ENCODE results near the gene OR2S2.
"Not testable (repeated sequence)": the region's sequence is repeated elsewhere in the genome, so short reads cannot be mapped to it uniquely, and the experiment has no call there.

The OR2S2 gene

DNA sequence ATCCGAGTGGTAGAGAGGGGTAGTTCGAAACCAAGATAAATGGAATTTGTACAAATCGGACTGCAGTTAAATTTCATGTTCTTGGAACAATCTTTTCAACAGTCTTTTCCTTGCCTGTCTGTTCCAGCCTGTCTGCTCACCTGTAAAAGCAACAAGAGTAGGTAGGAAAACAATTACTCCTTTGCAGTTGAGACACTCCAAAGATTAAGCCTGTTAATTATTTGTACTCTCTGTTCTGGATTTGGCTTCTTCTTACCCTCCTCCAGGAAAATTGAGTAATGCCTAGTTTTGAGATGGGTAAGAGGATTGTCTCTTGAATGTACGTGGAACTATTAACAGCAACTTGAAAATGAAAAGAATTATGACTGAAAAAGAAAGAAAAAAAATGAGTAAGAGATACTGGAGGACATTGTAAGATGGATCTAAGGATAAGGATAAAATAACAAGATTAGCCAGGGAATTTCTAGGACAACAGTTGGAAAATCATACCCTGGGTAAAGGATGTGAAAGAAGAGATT, 24.3 kb downstream of the OR2S2 start:
- no peak for DNase-seq

DNA sequence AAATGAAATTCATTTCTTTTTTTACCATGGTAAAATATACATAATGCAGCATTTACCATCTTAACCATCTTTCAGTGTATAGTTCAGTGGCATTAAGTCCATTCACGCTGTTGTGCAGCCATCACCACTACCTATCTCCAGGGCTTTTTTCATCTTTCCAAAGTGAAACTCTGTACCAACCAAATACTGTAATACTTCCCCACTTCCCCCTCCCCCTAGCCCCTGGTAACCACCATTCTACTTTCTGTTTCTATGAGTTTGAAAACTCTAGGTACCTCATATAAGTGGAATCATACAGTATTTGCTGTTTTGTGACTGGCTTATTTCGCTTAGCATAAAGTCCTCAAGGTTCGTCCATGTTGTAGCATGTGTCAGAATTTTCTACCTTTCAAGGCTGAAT, 25.2 kb downstream of the OR2S2 start:
- no peak for DNase-seq

DNA sequence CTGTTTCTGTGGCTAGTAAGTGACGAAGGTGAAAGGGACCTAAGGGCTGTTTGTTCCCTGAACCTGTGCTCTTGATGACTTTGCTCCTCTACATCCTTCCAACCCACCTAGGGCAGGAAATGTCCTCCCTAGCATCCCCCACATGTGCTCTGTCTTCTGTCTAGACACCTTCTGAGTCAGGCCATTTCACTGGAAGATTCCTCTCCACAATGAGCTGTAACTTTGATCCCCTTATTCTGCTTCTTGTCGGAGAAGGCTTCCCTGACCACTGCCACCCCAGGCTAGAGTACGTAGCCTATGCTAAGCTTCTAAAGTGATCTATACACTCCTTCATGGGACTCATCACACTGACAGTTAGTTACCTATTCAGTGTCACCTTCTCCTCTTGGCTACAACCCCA, 27.0 kb downstream of the OR2S2 start:
- no peak for DNase-seq

DNA sequence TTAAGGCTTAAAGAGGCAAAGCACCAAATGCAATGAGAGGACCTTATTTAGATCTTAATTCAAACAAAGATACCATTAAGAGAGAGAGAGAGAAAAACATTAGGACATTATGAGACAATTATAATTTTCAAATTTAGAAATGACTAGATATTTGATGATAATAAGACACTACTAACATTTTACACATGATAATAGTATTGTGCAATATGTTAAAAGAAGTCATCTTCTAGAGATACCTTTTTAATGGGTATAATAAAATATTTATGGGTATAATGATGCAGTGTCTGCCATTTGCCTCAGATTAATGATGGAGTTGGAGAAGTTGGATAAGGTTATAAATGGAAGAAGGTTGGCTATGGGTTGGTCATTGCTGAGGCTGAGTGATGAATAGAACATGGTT, 27.4 kb downstream of the OR2S2 start:
- DNase-seq, result no peak

DNA sequence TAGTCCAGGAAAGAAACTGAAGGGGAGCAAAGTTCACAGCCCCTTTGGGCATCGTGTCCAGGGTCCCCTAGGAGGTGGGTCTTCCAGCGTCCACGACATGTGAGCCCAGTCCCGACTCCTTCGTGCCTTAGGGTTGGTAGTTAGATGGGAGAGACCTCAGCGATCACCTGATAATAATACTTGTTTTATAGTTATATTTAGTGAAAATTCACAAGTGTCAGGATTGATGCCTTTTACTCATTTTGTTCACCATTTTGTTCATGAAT, 28.6 kb downstream of the OR2S2 start:
- no peak for DNase-seq

DNA sequence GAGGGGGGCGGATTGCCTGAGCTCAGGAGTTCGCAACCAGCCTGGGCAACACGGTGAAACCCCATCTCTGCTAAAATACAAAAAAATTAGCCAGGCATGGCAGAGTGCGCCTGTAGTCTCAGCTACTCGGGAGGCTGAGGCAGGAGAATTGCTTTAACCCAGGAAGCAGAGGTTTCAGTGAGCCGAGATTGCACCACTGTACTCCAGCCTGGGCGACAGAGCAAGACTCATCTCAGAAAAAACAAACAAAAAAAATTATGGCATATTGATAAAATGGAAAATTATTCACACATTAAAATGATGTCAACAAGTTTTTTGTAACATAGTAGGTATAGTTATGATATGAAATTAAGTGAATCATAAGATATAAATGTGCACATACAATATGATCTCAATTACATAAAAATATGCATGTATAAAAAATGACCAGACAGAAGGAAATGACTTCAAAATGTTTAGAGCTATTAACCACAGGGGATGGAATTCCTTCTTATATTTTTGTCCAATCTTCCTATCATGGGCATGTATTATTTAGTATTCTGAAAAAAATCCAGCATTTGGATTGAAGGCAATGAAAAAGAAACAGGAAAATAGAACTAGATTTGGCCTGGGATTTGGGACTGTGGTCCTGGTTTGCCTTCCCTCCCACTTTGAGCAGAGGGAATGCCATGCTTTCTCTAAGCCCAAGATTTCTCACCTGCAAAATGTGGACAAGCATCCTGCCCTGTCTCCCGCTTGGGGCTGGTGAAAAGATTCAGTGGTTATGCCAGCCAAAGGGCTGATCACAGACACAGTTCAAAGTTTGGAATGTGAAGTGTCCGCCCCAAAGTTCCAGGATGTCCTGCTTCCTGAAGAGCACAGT, 29.1 kb downstream of the OR2S2 start:
- no peak for DNase-seq

DNA sequence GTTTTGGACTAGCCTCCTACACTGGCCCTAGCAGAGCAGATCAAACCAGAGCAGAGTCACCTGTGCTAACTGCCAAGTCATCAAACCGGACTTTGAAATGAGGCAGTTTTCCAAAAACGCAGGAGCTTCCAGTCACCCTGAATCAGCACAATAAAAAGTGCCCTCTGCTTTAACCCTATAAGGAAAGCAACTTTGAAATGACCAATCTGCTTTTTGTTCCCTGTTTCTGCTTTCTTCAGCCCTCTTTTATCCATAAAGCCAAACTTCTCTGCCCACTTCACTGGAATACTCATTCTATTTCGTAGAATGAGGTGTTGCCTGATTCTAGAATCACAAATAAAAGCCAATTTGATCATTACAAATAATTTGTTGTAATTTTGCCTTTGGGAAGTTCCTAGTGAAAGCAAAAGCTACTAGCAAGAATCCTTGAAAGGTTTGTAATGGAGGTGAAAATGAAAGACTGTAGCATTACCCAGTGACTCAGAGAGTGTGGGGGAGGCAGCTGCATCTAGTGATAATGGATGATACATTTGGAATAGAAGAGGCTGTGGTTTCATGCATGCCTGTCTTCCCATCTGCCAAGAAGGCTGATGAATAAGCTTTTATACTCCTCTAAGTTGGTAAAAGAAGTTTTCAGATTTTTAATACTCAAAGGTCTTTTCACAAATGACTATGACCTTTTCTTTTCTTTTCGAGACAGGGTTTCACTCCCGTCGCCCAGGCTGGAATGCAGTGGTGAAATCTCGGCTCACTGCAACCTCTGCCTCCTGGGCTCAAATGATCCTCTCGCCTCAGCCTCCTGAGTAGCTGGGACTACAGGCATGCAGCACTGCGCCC, 33.8 kb downstream of the OR2S2 start:
- DNase-seq, result no peak

DNA sequence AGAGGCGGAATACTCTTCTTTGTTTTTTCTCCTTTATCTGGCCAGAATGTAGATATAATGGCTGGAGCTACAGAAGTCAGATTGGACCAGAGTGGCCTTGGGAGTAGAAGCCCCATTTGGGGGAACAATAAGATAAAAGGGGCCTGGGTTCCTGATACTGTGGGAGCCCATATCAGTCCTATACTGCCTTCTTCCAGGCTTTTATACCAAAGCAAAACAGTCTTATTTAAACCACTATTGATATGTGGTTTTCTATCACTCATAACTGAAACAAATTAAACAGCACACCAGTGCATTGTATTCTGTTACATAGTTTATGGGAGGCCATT, 34.4 kb downstream of the OR2S2 start:
- DNase-seq, result no peak

DNA sequence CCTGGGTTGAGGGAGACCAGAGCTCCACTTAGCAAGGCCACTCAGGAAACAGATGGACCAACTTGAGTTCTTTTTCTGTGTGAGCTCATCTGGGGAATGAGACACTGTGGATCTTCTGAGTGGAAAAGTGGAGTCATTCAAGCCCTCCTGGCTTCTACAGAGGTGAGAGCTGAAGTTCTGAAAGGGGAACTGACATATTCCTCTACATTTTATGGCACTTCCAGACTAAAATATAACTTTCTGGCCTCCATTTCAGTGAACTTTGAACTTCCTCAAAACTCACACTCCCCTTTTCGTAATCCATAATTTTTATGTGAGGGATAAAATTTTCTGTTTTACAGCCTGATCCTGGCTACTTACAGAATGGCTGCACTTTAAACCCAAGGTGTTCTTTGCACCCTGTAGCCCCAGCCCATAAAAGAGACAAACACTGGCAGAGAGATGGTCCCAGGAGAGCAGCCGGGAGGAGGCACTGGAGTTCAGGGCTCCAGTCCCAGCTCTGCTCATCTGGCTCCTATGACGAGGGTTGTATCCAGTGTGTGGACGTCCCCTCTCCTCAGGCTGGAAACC, 37.8 kb downstream of the OR2S2 start:
- DNase-seq, result no peak

DNA sequence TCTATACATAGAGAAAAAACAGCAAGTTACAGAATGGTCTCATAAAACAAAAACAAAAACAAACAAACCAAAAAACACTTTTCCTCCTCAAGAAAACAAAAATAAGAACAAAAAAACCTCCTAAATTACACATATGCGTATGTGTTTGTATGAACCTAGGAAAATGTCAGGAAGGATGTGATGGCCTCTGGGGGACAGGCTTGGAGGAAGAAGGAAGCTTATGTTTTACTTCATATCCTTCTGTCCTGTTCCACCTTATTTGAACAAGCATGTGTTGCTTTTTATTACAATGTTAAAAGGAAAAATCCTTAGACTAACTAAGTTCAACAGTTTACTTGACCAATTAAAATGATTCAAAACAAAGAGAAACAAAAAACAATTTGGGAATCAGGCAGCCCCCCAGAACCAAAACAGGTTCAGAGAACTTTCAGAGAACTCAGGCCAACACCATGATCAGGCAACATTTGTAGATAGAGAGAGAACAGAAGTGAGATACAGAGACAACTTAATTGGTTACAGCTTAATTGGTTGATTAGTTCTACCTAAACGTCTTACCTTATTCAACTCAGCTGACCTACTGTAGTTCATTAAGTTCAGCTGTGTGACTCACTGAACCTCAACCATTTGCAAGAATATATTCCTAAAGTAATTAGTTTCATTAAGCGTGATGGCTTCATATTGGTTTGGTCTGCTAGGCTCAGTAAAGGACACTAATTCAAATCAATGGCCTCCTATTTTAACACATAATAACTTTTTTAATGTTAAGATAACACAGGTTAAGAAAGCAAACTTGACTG, 38.5 kb downstream of the OR2S2 start:
- DNase-seq, result no peak

DNA sequence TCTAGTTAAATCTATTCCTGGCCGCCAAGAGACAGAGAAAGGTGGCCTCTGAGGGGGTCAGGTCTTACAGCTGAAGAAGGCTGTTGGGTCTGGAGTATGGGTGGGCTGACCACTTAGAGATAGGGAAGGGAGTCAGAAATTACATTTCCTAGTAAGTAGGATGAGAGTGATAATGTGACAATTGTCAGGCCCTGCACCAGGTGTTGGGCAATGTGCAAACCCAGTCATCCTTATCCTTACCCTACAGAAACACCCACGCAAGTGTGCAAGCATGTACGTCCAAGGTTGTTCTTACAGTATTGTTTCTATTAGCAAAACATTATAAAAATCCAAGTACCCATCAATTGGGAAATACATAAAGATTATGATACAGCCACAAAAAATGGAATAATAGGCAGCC, 39.2 kb downstream of the OR2S2 start:
- DNase-seq, result no peak

DNA sequence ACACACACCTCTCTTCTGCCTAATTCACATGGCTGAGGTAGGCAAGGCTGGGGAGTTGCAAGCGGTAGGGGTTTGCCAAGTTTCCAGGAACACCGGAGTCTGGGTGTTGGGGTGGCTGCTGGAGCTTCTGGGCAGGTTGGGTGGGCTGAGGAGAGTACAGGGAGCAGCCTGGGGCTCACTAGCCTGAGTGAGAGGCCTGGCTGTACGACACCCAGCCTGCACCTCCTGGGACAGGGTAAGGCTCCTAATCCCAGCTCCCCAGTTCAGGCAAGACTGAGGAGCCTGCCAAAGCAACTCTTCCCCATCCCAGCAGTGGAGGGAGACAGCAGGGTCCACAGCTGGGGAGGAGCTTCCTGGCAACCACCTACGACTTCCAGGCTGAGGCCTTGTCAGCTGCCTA, 40.7 kb downstream of the OR2S2 start:
- no peak for DNase-seq

DNA sequence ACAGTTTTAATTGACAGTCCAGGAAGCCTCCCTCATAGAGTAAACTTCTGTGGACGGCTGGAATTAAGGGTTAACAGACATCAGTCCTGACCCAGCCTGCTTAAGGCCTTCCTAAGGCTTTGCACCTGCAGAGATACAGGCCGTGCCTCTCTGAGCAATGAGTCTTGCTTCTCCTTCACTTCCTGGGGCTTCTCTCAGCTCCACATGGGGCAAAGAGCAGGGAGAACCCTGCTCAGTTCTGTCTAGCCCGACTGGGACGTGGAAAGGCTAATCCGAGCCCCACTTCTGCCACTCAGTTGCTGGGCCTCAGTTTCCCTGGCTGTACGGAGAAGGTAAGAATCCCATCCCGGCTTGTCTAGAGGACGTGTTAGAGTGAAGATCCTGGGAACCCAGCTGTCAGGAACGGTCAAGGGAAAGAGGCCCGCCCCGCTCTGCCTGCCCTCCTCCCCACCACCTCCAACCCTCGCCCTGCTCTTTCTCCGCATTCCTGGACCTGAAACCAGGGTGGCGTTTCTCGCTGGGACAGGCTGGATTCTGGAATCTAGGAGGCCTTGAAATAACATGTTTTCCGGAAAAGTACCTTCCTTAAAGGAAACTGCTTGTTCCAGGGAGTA, 42.2 kb downstream of the OR2S2 start:
- no peak for DNase-seq

DNA sequence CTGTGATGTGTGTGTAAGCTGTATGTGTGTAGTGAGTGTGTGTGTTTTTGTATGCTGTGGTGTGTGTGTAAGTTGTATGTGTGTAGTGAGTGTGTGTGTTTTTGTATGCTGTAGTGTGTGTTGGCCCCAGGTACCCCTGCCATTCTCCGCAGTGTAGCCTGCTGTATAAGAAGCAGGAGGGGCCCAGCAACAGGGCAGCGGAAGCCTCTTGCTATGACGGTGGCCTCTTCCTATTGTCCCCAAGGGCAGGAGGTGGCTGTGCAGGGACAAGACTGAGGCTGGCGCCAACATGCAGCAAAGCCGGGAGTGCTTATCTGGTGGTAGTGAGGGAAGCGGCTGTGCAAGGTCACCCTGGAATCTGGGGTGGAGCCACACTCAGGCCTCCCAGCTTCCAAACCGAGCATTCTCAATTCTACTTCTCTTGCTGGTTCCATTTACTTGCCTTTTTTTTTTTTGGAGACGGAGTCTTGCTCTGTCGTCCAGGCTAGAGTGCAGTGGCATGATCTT, 43.6 kb downstream of the OR2S2 start:
- no peak for DNase-seq

DNA sequence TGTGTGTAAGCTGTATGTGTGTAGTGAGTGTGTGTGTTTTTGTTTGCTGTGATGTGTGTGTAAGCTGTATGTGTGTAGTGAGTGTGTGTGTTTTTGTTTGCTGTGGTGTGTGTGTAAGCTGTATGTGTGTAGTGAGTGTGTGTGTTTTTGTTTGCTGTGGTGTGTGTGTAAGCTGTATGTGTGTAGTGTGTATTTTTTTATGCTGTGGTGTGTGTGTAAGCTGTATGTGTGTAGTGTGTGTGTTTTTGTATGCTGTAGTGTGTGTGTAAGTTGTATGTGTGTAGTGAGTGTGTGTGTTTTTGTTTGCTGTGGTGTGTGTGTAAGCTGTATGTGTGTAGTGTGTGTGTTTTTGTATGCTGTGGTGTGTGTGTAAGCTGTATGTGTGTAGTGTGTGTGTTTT, 44.5 kb downstream of the OR2S2 start:
- not testable (repeated sequence) for DNase-seq

DNA sequence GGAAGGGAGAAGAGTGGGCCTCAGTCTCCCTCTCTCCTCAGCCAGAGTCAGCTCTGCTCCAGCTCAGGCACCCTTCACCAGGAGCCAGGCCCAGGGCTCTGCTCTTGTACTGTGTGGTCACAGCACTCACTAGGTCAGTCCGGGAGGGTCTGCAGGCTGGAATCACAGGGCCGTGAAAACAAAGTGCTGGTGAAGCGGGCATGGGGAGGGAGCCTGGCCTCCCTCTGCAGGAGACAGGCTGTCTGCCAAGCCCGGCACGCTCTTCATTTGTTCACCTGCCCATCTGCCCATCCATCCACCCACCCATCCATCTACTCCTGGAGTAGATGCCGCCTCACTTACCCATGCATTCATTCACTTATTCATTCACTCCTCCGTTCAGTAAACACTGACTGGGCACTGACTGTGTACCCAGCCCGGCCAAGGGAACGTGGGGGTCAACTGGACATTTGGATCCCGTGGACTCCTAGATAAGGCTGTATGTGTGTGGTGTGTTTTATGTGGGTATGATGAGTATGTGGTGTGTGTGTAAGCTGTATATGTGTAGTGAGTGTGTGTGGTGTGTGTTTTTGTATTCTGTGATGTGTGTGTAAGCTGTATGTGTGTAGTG, 45.1 kb downstream of the OR2S2 start:
- no peak for DNase-seq

DNA sequence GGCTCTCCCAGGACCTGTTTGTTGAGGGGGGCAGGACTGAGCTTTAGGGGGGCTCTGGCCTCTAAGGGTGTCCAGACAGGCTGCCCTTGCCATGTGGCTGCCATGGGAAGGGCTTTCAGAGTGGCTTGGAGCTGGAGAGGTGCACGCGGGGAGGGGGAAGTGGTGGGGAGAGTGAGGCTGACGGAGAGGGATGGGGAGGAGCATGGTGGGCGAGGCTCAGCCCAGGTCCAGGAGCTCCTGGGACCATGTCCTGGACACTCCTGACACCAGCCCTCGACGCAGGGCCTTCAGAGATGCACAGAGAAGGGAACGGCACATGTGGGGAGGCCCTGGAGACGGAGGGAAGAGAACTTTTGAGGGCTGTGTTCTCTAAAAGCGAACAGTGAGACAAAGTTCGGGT, 46.3 kb downstream of the OR2S2 start:
- no peak for DNase-seq

DNA sequence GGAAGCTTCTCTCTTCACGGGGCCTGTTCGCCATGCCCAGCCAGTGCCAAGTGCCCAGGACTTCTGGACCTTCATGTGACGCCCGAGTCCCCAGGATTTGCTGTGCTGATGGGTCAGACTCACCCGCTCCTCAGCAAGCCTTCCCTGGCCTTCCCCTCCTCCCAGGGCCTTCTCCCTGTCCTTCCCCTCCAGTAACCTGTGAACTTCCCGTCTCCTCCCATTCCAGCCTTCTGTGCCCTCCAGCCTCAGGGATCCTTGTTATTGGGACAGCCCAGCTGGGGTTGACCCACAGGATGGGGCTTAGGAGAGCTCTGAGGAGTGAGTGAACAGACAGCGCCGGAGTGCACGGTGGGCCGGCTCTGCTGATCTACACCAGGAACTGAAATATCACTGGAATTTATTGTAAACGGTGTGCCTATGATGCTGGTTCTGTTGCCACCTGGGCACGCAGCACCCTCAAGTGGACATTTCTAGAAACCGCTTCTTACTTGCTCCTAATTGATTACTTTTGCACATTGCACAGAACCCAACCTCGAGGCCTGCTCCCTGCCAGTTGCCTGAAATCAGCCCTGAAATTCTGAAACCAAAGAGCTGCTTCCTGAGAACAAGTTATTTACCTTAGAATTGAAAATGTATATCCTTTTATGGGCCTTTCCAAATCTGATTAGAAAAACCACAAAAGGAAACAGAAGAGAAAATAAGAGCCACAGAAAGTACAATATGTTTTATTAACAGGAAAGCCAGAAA, 47.2 kb downstream of the OR2S2 start:
- DNase-seq, result peak; percentile 23

DNA sequence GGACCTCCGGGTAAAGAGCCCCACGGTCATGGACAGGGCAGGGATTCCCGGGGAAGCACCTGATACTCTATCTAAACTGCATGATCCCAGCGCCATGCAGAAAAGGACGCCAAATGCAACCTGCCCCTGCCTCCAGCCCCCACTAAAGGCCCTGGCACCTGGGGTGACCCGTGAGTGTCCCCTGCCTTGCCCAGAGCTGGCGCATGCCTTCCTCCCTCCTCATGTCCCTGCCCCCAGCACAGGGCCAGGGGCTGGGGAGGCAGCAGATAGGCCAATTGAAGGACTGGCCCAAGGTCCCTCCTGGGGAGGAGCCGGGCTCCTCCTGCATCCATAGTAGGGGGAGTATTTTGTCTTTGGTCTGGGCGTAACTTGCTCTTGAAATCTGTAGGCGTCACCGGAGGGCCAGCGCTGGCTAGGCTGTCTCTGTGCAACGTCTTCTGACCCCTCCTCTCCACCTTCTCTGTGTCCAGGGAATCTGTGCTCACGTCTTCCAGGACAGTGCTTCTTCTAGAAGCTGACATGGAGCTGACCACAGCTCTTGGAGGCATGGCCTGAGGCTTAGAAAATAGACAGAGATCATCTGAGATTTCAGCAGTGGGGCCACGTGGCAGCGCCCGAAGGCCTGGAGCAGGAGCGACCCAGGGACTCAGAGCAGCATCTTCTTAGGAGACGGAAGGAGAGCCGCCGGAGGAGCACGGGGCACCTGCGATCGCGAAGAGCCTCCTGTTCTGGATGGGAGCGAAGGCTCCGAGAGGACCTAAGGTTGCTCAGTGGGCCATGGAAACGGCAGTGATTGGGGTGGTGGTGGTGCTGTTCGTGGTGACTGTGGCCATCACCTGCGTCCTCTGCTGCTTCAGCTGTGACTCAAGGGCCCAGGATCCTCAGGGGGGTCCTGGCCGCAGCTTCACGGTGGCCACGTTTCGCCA, 48.0 kb downstream of the OR2S2 start:
- no peak for DNase-seq

DNA sequence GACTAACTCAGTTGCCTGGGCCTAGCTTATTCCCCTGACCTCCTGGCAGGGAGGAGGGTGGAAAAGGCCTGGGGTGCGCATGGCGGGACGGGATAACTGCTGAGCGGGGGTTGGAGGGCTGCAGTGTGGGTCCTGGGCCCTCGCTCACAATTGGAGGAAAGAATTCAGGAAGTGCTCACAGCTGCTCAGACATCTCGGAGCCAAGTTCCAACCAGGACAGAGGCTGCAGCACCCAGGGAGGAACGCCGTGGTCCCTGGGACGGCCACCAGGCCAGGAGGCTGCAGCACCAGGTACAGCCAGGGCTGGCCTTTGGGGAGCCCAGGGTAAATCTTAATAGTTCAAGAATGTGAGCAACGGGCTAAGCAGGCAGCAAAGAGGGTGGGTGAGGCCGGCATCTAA, 48.7 kb downstream of the OR2S2 start, which contains the start of gene SPAAR:
TSS of gene SPAAR (plus strand) at position 217 of the 400 bp plus-strand sequence. CDS start 974 bp downstream, outside the sequence.
- no peak for DNase-seq
